SU-DHL-6 (cell line): ENCODE measurements around the gene ALK.
"Not testable (repeated sequence)": the region's sequence is repeated elsewhere in the genome, so short reads cannot be mapped to it uniquely, and the experiment has no call there.

Experiments used
- H2AFZ ChIP-seq: fragments of 200-600 bp; sonication (generic); 2 replicates; pipeline ENCODE4 v1.6.1; 2014; ENCODE audit warnings: low read depth, mild to moderate bottlenecking, moderate library complexity, mixed read lengths, antibody characterized with exemption, low read length; ENCODE audit not compliant: severe bottlenecking
- H3F3A ChIP-seq: fragments of 200-600 bp; shearing (Covaris generic); 2 replicates; pipeline ENCODE4 v1.6.0; 2016; ENCODE audit warnings: antibody characterized with exemption, mild to moderate bottlenecking; ENCODE audit not compliant: insufficient read depth
- H3K27ac ChIP-seq: fragments of 200-600 bp; sonication (generic); 2 replicates; pipeline ENCODE4 v1.5.1; 2016; ENCODE audit warnings: low read depth, mild to moderate bottlenecking, low read length, moderate library complexity, mixed read lengths
- H3K27me3 ChIP-seq: fragments of 200-600 bp; sonication (generic), shearing (Covaris generic); 2 replicates; pipeline ENCODE4 v1.6.0; 2014; ENCODE audit warnings: mild to moderate bottlenecking, low read length
- H3K36me3 ChIP-seq: fragments of 200-600 bp; sonication (generic); 2 replicates; pipeline ENCODE4 v1.6.1; 2014; ENCODE audit warnings: mild to moderate bottlenecking, low read length, mixed read lengths
- H3K4me2 ChIP-seq: fragments of 300-600, 200-600 bp; shearing (Covaris generic), sonication (generic); 2 replicates; pipeline ENCODE4 v1.6.0; 2014; ENCODE audit warnings: low read length, low read depth, mild to moderate bottlenecking; ENCODE audit not compliant: poor library complexity, severe bottlenecking
- H3K4me3 ChIP-seq: fragments of 200-600 bp; sonication (generic); 2 replicates; pipeline ENCODE4 v1.5.1; 2014; ENCODE audit warnings: antibody characterized with exemption, low read length, mild to moderate bottlenecking, mixed read lengths; ENCODE audit not compliant: insufficient read depth, poor library complexity, severe bottlenecking
- H3K79me2 ChIP-seq: fragments of 200-600 bp; sonication (generic); 2 replicates; pipeline ENCODE4 v1.6.1; 2014; ENCODE audit warnings: mild to moderate bottlenecking, low read length, moderate library complexity; ENCODE audit not compliant: insufficient read depth
- H3K9ac ChIP-seq: fragments of 200-600 bp; sonication (generic); 2 replicates; pipeline ENCODE4 v1.7.0; 2014; ENCODE audit warnings: mild to moderate bottlenecking, low read length
- H3K9me2 ChIP-seq: fragments of 200-600 bp; sonication (generic); replicated peaks from 2 replicates; pipeline ENCODE4 v1.6.1; 2014; ENCODE audit warnings: low read length; ENCODE audit not compliant: insufficient read depth
- H3K9me3 ChIP-seq: fragments of 200-600 bp; sonication (generic); 2 replicates; pipeline ENCODE4 v1.6.1; 2014; ENCODE audit warnings: low read length, mixed read lengths; ENCODE audit not compliant: insufficient read depth
- H4K20me1 ChIP-seq: fragments of 200-600 bp; sonication (generic); 2 replicates; pipeline ENCODE4 v1.6.1; 2014; ENCODE audit warnings: low read depth, mild to moderate bottlenecking, antibody characterized with exemption, low read length, moderate library complexity, mixed read lengths
- CTCF ChIP-seq: fragments of 200-600 bp; sonication (generic); IDR thresholded peaks from one replicate; pipeline ENCODE4 v1.5.1; 2017; ENCODE audit warnings: antibody characterized with exemption, mild to moderate bottlenecking, low read length, moderate library complexity; ENCODE audit not compliant: insufficient read depth, poor library complexity, severe bottlenecking
- EZH2phosphoT487 ChIP-seq: fragments of 200-600 bp; sonication (generic), shearing (Covaris generic); conservative IDR thresholded peaks from 2 replicates; pipeline ENCODE4 v1.6.1; 2018; ENCODE audit warnings: mild to moderate bottlenecking, antibody characterized with exemption, low read length, moderate library complexity, mixed read lengths

Gene ALK

GRCh38 chr2:29259221-29259620 is 662.2 kb downstream of the ALK start:
- no peaks in the 10 kb centered on the region for H3F3A ChIP-seq
- no peaks in the 10 kb centered on the region for H3K9me2 ChIP-seq
- H3K4me2 ChIP-seq, result no peak overlapping the region
- H2AFZ ChIP-seq, result no peak overlapping the region
- no peak overlapping the region for H3K27ac ChIP-seq
- H3K27me3 ChIP-seq, result no peaks in the 10 kb centered on the region
- no peaks in the 10 kb centered on the region for H3K9me3 ChIP-seq
- no peak overlapping the region for H3K4me3 ChIP-seq
- no peaks in the 10 kb centered on the region for H4K20me1 ChIP-seq
- no peaks in the 10 kb centered on the region for H3K36me3 ChIP-seq
- H3K79me2 ChIP-seq, result no peaks in the 10 kb centered on the region
- TF ChIP-seq CTCF (no peak), EZH2phosphoT487 (no peak)
- no peak overlapping the region for H3K9ac ChIP-seq

DNA sequence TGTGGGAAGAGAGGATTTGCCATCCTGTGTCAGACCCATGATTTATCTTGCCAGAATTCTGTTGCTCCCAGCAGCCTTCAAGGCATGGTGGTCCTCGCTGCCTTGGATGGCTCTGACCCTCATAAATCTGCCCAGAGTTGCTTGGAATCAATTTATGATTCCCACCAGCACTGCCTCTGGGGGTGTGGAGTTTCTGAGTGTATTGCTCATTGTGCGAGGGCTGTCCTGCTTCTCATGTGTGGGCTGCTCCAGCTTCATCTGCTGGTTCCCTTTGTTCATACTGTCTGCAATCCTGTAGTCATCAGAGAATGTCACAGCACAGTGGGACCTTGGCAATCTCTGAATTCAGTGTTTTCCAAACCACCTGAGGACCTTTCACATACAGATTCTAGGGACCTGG is 666.4 kb downstream of the ALK start:
- Histone ChIP-seq H3K4me2 (no peak overlapping the region), H3K9me3 (no peaks in the 10 kb centered on the region)
- no peak for TF ChIP-seq CTCF
- no peak for TF ChIP-seq EZH2phosphoT487

DNA sequence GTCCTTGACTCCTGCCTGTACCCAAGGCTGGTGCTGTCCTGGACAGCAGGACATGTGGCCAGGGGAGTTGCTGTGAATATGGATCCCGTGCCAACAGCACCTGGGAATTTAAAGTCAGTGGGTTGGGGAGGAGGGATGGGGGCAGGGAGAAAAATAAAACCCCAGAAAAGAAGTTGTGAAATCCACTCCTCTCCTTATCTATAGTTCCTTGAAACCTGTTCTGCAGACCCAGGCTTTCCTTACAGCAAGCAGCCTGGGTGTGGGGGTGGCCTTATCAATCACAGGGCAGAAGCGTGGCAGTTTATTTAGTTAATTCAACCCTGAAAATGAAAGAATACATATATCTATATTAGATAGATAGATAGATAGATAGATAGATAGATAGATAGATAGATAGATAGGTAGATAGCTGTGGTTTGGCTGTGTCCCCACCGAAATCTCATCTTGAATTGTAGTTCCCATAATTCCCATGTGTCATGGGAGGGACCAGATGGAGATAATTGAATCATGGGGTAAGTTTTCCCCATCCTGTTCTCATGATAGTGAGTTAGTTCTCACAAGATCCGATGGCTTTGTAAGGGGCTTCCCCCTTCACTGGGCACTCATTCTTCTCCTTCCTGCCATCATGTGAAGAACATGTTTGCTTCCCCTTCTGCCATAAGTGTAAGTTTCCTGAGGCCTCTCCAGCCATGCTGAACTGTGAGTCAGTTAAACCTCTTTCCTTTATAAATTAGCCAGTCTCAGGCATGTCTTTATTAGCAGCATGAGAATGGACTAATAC is 667.7 kb downstream of the ALK start:
- not testable (repeated sequence) for H3K27me3 ChIP-seq, H3K4me3 ChIP-seq, H3K36me3 ChIP-seq, H3K79me2 ChIP-seq, H3F3A ChIP-seq, H3K9me2 ChIP-seq, H3K27ac ChIP-seq, H4K20me1 ChIP-seq, H3K4me2 ChIP-seq, H2AFZ ChIP-seq, H3K9ac ChIP-seq, H3K9me3 ChIP-seq

More for the DNA sequence above, 666.4 kb downstream of the ALK start:
- H4K20me1 ChIP-seq, result no peaks in the 10 kb centered on the region
- no peaks in the 10 kb centered on the region for H3F3A ChIP-seq
- no peak overlapping the region for H2AFZ ChIP-seq
- no peaks in the 10 kb centered on the region for H3K36me3 ChIP-seq
- H3K27me3 ChIP-seq, result no peaks in the 10 kb centered on the region
- no peak overlapping the region for H3K9ac ChIP-seq
- no peaks in the 10 kb centered on the region for H3K9me2 ChIP-seq
- H3K4me3 ChIP-seq, result no peak overlapping the region
- no peaks in the 10 kb centered on the region for H3K79me2 ChIP-seq
- H3K27ac ChIP-seq, result no peak overlapping the region

DNA sequence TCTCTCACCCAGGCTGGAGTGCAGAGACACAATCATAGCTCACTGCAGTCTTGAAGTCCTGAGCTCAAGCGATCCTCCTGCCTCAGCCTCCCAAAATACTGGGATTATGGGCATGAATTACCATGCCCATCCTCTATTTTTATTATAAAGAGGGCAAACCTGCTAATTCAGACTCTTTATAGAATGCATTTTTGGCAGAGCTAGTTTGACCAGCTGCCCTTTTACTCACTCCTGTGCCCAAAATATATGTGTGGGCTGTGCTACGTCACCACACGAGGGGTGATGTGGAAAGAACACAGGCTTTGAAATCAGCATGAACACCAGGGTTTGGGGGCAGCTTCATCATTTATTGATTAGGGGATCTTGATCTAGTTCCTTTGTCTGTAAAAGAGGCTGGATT is 668.4 kb downstream of the ALK start:
- H3K9me2 ChIP-seq, result no peaks in the 10 kb centered on the region
- no peaks in the 10 kb centered on the region for H3K36me3 ChIP-seq
- no peaks in the 10 kb centered on the region for H3K9me3 ChIP-seq
- TF ChIP-seq EZH2phosphoT487 (no peak), CTCF (no peak)
- no peak overlapping the region for H3K9ac ChIP-seq
- no peaks in the 10 kb centered on the region for H4K20me1 ChIP-seq
- H3K4me3 ChIP-seq, result no peak overlapping the region
- no peak overlapping the region for H3K4me2 ChIP-seq
- no peaks in the 10 kb centered on the region for H3K79me2 ChIP-seq
- no peak overlapping the region for H3K27ac ChIP-seq
- H2AFZ ChIP-seq, result no peak overlapping the region
- no peaks in the 10 kb centered on the region for H3K27me3 ChIP-seq
- no peaks in the 10 kb centered on the region for H3F3A ChIP-seq
